A549 treated with AZD9567 at 1 μM for 4 hours (cell line): ENCODE measurements around the gene MRTFB. TPM values are rescaled to one million over a fixed set of nuclear protein-coding genes. Genes with fewer than 3 reads are reported as not detected.

ENCODE experiments used
- total RNA-seq: library from RNA; stranded (reverse); fragments of 200-300 nt; extraction: Qiagen RNA extraction; gene quantifications from 5 replicates; pipeline ENCODE4 v1.2.3, GENCODE V29; 2022; ENCODE audit not compliant: insufficient read depth

The MRTFB gene, protein sequence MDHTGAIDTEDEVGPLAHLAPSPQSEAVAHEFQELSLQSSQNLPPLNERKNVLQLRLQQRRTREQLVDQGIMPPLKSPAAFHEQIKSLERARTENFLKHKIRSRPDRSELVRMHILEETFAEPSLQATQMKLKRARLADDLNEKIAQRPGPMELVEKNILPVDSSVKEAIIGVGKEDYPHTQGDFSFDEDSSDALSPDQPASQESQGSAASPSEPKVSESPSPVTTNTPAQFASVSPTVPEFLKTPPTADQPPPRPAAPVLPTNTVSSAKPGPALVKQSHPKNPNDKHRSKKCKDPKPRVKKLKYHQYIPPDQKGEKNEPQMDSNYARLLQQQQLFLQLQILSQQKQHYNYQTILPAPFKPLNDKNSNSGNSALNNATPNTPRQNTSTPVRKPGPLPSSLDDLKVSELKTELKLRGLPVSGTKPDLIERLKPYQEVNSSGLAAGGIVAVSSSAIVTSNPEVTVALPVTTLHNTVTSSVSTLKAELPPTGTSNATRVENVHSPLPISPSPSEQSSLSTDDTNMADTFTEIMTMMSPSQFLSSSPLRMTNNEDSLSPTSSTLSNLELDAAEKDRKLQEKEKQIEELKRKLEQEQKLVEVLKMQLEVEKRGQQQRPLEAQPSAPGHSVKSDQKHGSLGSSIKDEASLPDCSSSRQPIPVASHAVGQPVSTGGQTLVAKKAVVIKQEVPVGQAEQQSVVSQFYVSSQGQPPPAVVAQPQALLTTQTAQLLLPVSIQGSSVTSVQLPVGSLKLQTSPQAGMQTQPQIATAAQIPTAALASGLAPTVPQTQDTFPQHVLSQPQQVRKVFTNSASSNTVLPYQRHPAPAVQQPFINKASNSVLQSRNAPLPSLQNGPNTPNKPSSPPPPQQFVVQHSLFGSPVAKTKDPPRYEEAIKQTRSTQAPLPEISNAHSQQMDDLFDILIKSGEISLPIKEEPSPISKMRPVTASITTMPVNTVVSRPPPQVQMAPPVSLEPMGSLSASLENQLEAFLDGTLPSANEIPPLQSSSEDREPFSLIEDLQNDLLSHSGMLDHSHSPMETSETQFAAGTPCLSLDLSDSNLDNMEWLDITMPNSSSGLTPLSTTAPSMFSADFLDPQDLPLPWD
- 8.7 to 14.9 TPM (median 12.5 TPM) in 5 replicates for total RNA-seq

DNA sequence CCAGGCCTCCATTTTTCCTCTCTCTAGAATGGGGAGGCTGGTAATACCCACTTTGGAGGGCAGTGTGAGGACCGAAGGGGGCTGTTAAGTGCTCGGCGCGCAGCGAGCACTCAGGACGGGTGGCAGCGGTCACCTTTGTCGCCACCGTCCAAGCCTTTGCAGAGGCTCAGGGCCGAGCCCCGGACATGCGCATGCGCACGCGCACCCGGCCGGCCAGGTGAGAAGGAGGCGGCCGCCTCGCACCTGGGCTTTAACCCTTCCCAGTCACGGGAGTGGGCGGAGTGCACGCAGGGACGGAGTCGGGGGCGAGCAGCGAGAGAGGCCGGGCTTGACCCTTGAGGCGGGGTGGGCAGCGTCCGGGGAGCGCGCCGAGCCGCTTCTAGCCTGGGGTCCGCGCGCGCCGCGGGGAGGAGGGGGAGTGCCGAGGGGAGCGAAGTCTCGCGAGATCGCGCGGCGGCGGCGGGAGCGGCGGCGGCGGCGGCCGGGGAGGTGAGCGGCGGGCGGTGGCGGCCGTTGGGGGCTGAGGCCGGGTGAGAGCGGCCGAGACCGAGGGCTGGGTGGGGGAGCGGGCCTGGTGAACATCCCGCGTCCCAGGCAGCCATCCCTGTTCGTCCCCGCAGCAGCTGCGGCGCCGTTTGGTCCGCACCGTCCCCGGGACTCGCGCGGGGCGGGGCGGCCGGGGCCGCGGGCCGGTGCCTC lies at the start of gene MRTFB:
Gene MRTFB (plus strand): TSS at position 443 of the 699 bp plus-strand sequence. CDS start 69,288 bp downstream, outside the sequence.

Other genes starting within 250 kb of the MRTFB start
- gene ERCC4, start 151.2 kb upstream of the MRTFB start, total RNA-seq, result 5.7 to 7.8 TPM (median 6.2 TPM) in 5 replicates